IMR-90 (cell line): ENCODE data around the gene DCHS2. TPM values are rescaled to one million over a fixed set of nuclear protein-coding genes. Genes with fewer than 3 reads are reported as not detected.

Source experiments
- ATAC-seq: fragments of 200-7000 bp; cut with Tn5 transposase; 2 replicates; pipeline ENCODE4 v1.9.1; 2020; ENCODE audit warnings: low read depth, mild to moderate bottlenecking, moderate library complexity
- BruUV-seq: library from RNA; stranded (reverse); fragments of 400-500 nt; replicated peaks from 2 replicates; lab custom pipeline; 2021; lab: Mats Ljungman, UMichigan
- CTCF ChIA-PET: fragments of 300-600 bp; formaldehyde crosslinking; extraction: SDS; loops from one replicate; lab custom pipeline; 2021; ENCODE audit warnings: antibody characterized with exemption; lab: Yijun Ruan, JAX
- POLR2A ChIA-PET: fragments of 300-600 bp; sonication (Branson Sonifier 250); formaldehyde crosslinking; loops from one replicate; lab custom pipeline; 2022; ENCODE audit warnings: antibody characterized with exemption; ENCODE audit not compliant: unreplicated experiment; lab: Charles Lee
- DNase-seq: peaks from one replicate; pipeline ENCODE4 v3.0.0; 2013
- H2AFZ ChIP-seq: replicated peaks from 2 replicates; pipeline ENCODE3; 2013; ENCODE audit warnings: low read length, mild to moderate bottlenecking; ENCODE audit not compliant: poor library complexity
- H2AK5ac ChIP-seq: 2 replicates; pipeline ENCODE4 v1.6.1; 2013; ENCODE audit warnings: low read depth, low read length, inconsistent platforms
- H2AK9ac ChIP-seq: replicated peaks from 2 replicates; pipeline ENCODE3; 2013; ENCODE audit warnings: mild to moderate bottlenecking, low read depth, low read length, moderate library complexity; ENCODE audit not compliant: poor library complexity
- H2BK120ac ChIP-seq: 2 replicates; pipeline ENCODE4 v1.6.1; 2013; ENCODE audit warnings: low read depth, low read length, inconsistent platforms
- H2BK15ac ChIP-seq: 3 replicates; pipeline ENCODE4 v1.6.1; 2013; ENCODE audit warnings: low read depth, low read length, inconsistent platforms
- H2BK20ac ChIP-seq: 2 replicates; pipeline ENCODE4 v1.6.1; 2013; ENCODE audit warnings: low read depth, mild to moderate bottlenecking, inconsistent platforms, low read length, moderate library complexity
- H2BK5ac ChIP-seq: 2 replicates; pipeline ENCODE4 v1.6.1; 2013; ENCODE audit warnings: mild to moderate bottlenecking, low read depth, low read length, inconsistent platforms; ENCODE audit not compliant: poor library complexity, severe bottlenecking
- H3K14ac ChIP-seq: replicated peaks from 2 replicates; pipeline ENCODE4 v1.6.1; 2013; ENCODE audit warnings: low read depth, low read length, inconsistent platforms
- H3K18ac ChIP-seq: 2 replicates; pipeline ENCODE4 v1.6.1; 2013; ENCODE audit warnings: low read depth, low read length, control low read depth
- H3K23ac ChIP-seq: 2 replicates; pipeline ENCODE4 v1.6.1; 2013; ENCODE audit warnings: low read depth, low read length, inconsistent platforms
- H3K27ac ChIP-seq: 2 replicates; pipeline ENCODE4 v1.5.1; 2013; ENCODE audit warnings: mild to moderate bottlenecking, control low read depth, low read length; ENCODE audit not compliant: insufficient read depth
- H3K27me3 ChIP-seq: 2 replicates; pipeline ENCODE4 v1.6.1; 2013; ENCODE audit warnings: low read length; ENCODE audit not compliant: control insufficient read depth, insufficient read depth
- H3K36me3 ChIP-seq: 2 replicates; pipeline ENCODE4 v1.6.1; 2013; ENCODE audit warnings: low read length, mixed read lengths; ENCODE audit not compliant: control insufficient read depth, insufficient read depth
- H3K4ac ChIP-seq: 2 replicates; pipeline ENCODE4 v1.6.1; 2013; ENCODE audit warnings: low read depth, low read length, inconsistent platforms
- H3K4me1 ChIP-seq: 2 replicates; pipeline ENCODE4 v1.6.1; 2013; ENCODE audit warnings: low read length, mixed read lengths; ENCODE audit not compliant: control insufficient read depth, insufficient read depth
- H3K4me2 ChIP-seq: 2 replicates; pipeline ENCODE4 v1.6.1; 2013; ENCODE audit warnings: low read depth, mild to moderate bottlenecking, control low read depth, low read length, moderate library complexity
- H3K4me3 ChIP-seq: 2 replicates; pipeline ENCODE4 v1.5.1; 2013; ENCODE audit warnings: low read depth, mild to moderate bottlenecking, control low read depth, low read length, moderate library complexity; ENCODE audit not compliant: insufficient read depth
- H3K56ac ChIP-seq: 2 replicates; pipeline ENCODE4 v1.6.1; 2013; ENCODE audit warnings: low read length, inconsistent platforms; ENCODE audit not compliant: insufficient read depth; ENCODE audit errors: extremely low read depth
- H3K79me1 ChIP-seq, 2 experiments: 2 replicates each; pipeline ENCODE4 v1.6.1; 2013; ENCODE audit warnings: low read length in 2 of 2, inconsistent platforms in 1 of 2, low read depth in 1 of 2
- H3K9ac ChIP-seq: 2 replicates; pipeline ENCODE4 v1.6.1; 2013; ENCODE audit warnings: low read depth, low read length, control low read depth
- H3K9me1 ChIP-seq: 2 replicates; pipeline ENCODE4 v1.6.1; 2013; ENCODE audit warnings: low read length, inconsistent platforms; ENCODE audit not compliant: insufficient read depth
- H3K9me3 ChIP-seq: 2 replicates; pipeline ENCODE4 v1.6.1; 2013; ENCODE audit warnings: low read length; ENCODE audit not compliant: control insufficient read depth, insufficient read depth
- H4K20me1 ChIP-seq: 2 replicates; pipeline ENCODE4 v1.6.1; 2013; ENCODE audit warnings: low read length, inconsistent platforms; ENCODE audit not compliant: insufficient read depth
- H4K5ac ChIP-seq: 2 replicates; pipeline ENCODE4 v1.6.1; 2013; ENCODE audit warnings: mild to moderate bottlenecking, low read depth, low read length, control low read depth
- H4K8ac ChIP-seq, 2 experiments: 2 replicates each; pipeline ENCODE4 v1.6.1; 2013; ENCODE audit warnings: low read depth in 2 of 2, low read length in 2 of 2, control low read depth in 1 of 2, inconsistent platforms in 1 of 2
- H4K91ac ChIP-seq: 2 replicates; pipeline ENCODE4 v1.6.1; 2013; ENCODE audit warnings: low read depth, low read length, inconsistent platforms; ENCODE audit not compliant: insufficient read depth
- BHLHE40 ChIP-seq: fragments of 150-350 bp; IDR thresholded peaks from 2 replicates; pipeline ENCODE4 v1.6.1; 2016; ENCODE audit warnings: mild to moderate bottlenecking, low read depth, low read length
- CEBPB ChIP-seq: IDR thresholded peaks from 2 replicates; pipeline ENCODE4 v1.6.1; 2012; ENCODE audit warnings: low read depth, low read length, improper control_type of control experiment
- CHD1 ChIP-seq: IDR thresholded peaks from 2 replicates; pipeline ENCODE4 v1.6.1; 2012; ENCODE audit warnings: low read depth, low read length, improper control_type of control experiment
- ELK1 ChIP-seq: fragments of 150-350 bp; IDR thresholded peaks from 2 replicates; pipeline ENCODE4 v1.6.1; 2016; ENCODE audit warnings: low read depth, mild to moderate bottlenecking, low read length, moderate library complexity, borderline replicate concordance
- FOS ChIP-seq: fragments of 150-350 bp; IDR thresholded peaks from 2 replicates; pipeline ENCODE4 v1.6.1; 2016; ENCODE audit warnings: low read depth, low read length
- MAFK ChIP-seq: IDR thresholded peaks from 2 replicates; pipeline ENCODE4 v1.6.1; 2012; ENCODE audit warnings: low read depth, low read length, improper control_type of control experiment
- MAZ ChIP-seq: IDR thresholded peaks from 2 replicates; pipeline ENCODE4 v1.6.1; 2012; ENCODE audit warnings: low read depth, mild to moderate bottlenecking, low read length, improper control_type of control experiment, moderate library complexity, borderline replicate concordance
- MXI1 ChIP-seq: IDR thresholded peaks from 2 replicates; pipeline ENCODE4 v1.6.1; 2012; ENCODE audit warnings: low read depth, mild to moderate bottlenecking, low read length, moderate library complexity, borderline replicate concordance
- NFE2L2 ChIP-seq: fragments of 150-350 bp; IDR thresholded peaks from 2 replicates; pipeline ENCODE4 v1.6.1; 2016; ENCODE audit warnings: low read depth, mild to moderate bottlenecking, low read length
- POLR2A ChIP-seq: IDR thresholded peaks from 2 replicates; pipeline ENCODE4 v1.6.1; 2012; ENCODE audit warnings: mild to moderate bottlenecking, low read depth, low read length
- RAD21 ChIP-seq: IDR thresholded peaks from 2 replicates; pipeline ENCODE4 v1.6.1; 2012; ENCODE audit warnings: low read length, improper control_type of control experiment
- RCOR1 ChIP-seq: IDR thresholded peaks from 2 replicates; pipeline ENCODE4 v1.6.1; 2012; ENCODE audit warnings: mild to moderate bottlenecking, low read length, improper control_type of control experiment; ENCODE audit not compliant: insufficient replicate concordance
- RFX5 ChIP-seq: IDR thresholded peaks from 2 replicates; pipeline ENCODE4 v1.8.0; 2012; ENCODE audit warnings: low read depth, mild to moderate bottlenecking, low read length, moderate library complexity
- SMC3 ChIP-seq: fragments of 150-350 bp; IDR thresholded peaks from 2 replicates; pipeline ENCODE4 v1.6.1; 2016; ENCODE audit warnings: low read depth, mild to moderate bottlenecking, antibody characterized with exemption, low read length, moderate library complexity
- USF2 ChIP-seq: fragments of 150-350 bp; IDR thresholded peaks from 2 replicates; pipeline ENCODE4 v1.6.1; 2017; ENCODE audit warnings: mild to moderate bottlenecking, antibody characterized with exemption, low read length, low read depth
- WGBS, 2 experiments: methylation state at CpG; one replicate each; pipeline versions ENCODE4 v1.1.5 to v1.1.7; 2013; ENCODE audit warnings: missing lambda C conversion rate in 2 of 2; ENCODE audit not compliant: insufficient read length in 1 of 2; ENCODE audit errors: extremely low coverage in 2 of 2; 5-methylcytosine and 5-hydroxymethylcytosine counted together
- dilution Hi-C: fragments of 300-500 bp; cut with HindIII; formaldehyde crosslinking; loops from one replicate; pipeline ENCODE4 v1.14.3; 2018; ENCODE audit warnings: low sequenced_read_pairs; ENCODE audit not compliant: unreplicated experiment
- in situ Hi-C: fragments of 300-500 bp; cut with MboI; formaldehyde crosslinking; loops from 3 replicates; pipeline ENCODE4 v1.14.3; 2019; ENCODE audit warnings: low sequenced_read_pairs, inconsistent platforms, mixed read lengths
- intact Hi-C: fragments of 100-400 bp; cut with micrococcal nuclease; formaldehyde crosslinking; loops from 2 replicates; pipeline ENCODE4 v1.10.0; 2022
- polyA plus RNA-seq, 3 experiments: library from polyadenylated mRNA; depleted of rRNA; stranded (reverse); fragments of >200 nt; gene quantifications; 2 replicates each; pipeline ENCODE4 v1.2.3, GENCODE V29; 2012; ENCODE audit warnings: low replicate concordance in 1 of 3
- total RNA-seq: library from RNA; depleted of rRNA; stranded (reverse); fragments of >200 nt; gene quantifications from 2 replicates; pipeline ENCODE4 v1.2.3, GENCODE V29; 2012
- TF ChIP-seq, protein P1 (sequence below): conservative IDR thresholded peaks from 2 replicates; pipeline ENCODE4 v1.5.1; 2012; ENCODE audit warnings: mild to moderate bottlenecking, low read depth, low read length, improper control_type of control experiment

Gene DCHS2
- total and polyA plus RNA-seq, 2 of the 4 experiments (the other 2 are of a cell fraction): not detected

GRCh38 chr4:154307451-154307850 lies 184.1 kb downstream of the DCHS2 start:
- Histone ChIP-seq H3K18ac (no peak overlapping the region), H2BK15ac (no peak overlapping the region), H3K27me3 (no peaks in the 10 kb centered on the region), H3K4me3 (no peak overlapping the region), H2BK20ac (no peak overlapping the region), H3K79me1 (no peaks in the 10 kb centered on the region), H2BK120ac (no peak overlapping the region), H3K27ac (no peak overlapping the region), H4K91ac (no peak overlapping the region), H3K56ac (no peak overlapping the region), H2BK5ac (no peak overlapping the region), H3K9me3 (no peaks in the 10 kb centered on the region), H3K4me2 (no peak overlapping the region), H3K36me3 (no peaks in the 10 kb centered on the region), H3K14ac (no peak overlapping the region), H4K8ac (no peak overlapping the region), H3K9ac (no peak overlapping the region), H4K5ac (no peak overlapping the region), H3K9me1 (no peaks in the 10 kb centered on the region), H4K20me1 (no peaks in the 10 kb centered on the region), H3K4ac (no peak overlapping the region), H2AFZ (no peak overlapping the region), H2AK9ac (no peak overlapping the region), H3K4me1 (no peaks in the 10 kb centered on the region), H2AK5ac (no peak overlapping the region), H3K23ac (no peak overlapping the region)
- TF ChIP-seq CHD1 (no peak), ELK1 (no peak), NFE2L2 (no peak), POLR2A (no peak), FOS (no peak), MAZ (no peak), RAD21 (no peak), CEBPB (no peak), BHLHE40 (no peak), SMC3 (no peak), RFX5 (no peak), RCOR1 (no peak), MAFK (no peak), USF2 (no peak), MXI1 (no peak)
- TF ChIP-seq, protein P1, sequence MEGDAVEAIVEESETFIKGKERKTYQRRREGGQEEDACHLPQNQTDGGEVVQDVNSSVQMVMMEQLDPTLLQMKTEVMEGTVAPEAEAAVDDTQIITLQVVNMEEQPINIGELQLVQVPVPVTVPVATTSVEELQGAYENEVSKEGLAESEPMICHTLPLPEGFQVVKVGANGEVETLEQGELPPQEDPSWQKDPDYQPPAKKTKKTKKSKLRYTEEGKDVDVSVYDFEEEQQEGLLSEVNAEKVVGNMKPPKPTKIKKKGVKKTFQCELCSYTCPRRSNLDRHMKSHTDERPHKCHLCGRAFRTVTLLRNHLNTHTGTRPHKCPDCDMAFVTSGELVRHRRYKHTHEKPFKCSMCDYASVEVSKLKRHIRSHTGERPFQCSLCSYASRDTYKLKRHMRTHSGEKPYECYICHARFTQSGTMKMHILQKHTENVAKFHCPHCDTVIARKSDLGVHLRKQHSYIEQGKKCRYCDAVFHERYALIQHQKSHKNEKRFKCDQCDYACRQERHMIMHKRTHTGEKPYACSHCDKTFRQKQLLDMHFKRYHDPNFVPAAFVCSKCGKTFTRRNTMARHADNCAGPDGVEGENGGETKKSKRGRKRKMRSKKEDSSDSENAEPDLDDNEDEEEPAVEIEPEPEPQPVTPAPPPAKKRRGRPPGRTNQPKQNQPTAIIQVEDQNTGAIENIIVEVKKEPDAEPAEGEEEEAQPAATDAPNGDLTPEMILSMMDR: no peak
- DNase-seq (no peak), ATAC-seq (no peak)
- WGBS, 2 experiments: 70% methylated on average over 2 of the region's 3 CpGs; no CpG with 5 or more reads in 1 of the 2 experiments
- POLR2A ChIA-PET: no interaction called here
- intact Hi-C loops (no loop called here), dilution Hi-C loops (no loop called here), in situ Hi-C loops (no loop called here)
- no TSS peak for BruUV-seq
- CTCF ChIA-PET: no interaction called here
